Liver (tissue), 3 donors: ENCODE results near the gene ANKRD2.

Source experiments
- JUND ChIP-seq, 2 donors: IDR thresholded peaks; 2 replicates each; pipeline ENCODE4 v1.6.1; 2016; ENCODE audit warnings: antibody characterized with exemption in 2 of 2
- RAD21 ChIP-seq, 2 donors: IDR thresholded peaks; 2 replicates each; pipeline ENCODE4 v1.6.1; 2016; ENCODE audit warnings: antibody characterized with exemption in 2 of 2, mild to moderate bottlenecking in 2 of 2
- TF ChIP-seq, protein P1 (sequence below): fragments of 150-350 bp; IDR thresholded peaks from 2 replicates; pipeline ENCODE4 v1.5.1; 2017; ENCODE audit warnings: improper control_type of control experiment, low read depth, low read length; ENCODE audit not compliant: missing input control
- TF ChIP-seq, protein P2 (sequence below): IDR thresholded peaks from 2 replicates; pipeline ENCODE4 v1.6.1; 2016; ENCODE audit warnings: antibody characterized with exemption
- donor health status: healthy.
- donor health status: healthy.

DNA sequence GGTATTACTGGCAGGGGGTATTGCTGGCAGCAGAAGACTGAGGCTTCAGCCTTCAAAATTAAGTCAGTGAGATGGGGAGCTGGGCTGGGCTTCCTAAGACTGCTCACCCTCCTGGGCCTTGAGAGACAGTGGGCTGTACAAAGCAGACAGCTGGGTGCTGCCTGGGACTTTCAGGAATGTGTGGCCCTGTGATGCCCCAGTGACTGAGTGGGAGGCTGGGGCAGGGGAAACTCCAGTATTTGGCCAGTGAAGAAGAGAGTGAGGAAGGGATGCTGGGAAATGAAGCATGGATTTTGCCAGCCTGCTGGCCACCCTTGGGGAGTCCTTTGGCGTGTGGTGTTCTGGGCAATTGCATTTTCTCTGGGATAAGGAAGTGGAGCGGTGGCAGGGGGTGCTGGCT, 442 bp downstream of the ANKRD2 start:
- TF ChIP-seq, protein P1, sequence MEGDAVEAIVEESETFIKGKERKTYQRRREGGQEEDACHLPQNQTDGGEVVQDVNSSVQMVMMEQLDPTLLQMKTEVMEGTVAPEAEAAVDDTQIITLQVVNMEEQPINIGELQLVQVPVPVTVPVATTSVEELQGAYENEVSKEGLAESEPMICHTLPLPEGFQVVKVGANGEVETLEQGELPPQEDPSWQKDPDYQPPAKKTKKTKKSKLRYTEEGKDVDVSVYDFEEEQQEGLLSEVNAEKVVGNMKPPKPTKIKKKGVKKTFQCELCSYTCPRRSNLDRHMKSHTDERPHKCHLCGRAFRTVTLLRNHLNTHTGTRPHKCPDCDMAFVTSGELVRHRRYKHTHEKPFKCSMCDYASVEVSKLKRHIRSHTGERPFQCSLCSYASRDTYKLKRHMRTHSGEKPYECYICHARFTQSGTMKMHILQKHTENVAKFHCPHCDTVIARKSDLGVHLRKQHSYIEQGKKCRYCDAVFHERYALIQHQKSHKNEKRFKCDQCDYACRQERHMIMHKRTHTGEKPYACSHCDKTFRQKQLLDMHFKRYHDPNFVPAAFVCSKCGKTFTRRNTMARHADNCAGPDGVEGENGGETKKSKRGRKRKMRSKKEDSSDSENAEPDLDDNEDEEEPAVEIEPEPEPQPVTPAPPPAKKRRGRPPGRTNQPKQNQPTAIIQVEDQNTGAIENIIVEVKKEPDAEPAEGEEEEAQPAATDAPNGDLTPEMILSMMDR: no peak
- no peak for TF ChIP-seq RAD21 (IDR thresholded peaks at IDR 0.05)
- TF ChIP-seq, protein P2, sequence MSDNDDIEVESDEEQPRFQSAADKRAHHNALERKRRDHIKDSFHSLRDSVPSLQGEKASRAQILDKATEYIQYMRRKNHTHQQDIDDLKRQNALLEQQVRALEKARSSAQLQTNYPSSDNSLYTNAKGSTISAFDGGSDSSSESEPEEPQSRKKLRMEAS: no peak
- TF ChIP-seq JUND (IDR thresholded peaks at IDR 0.05): no peak
